ENCODE measurements around the gene BCL10.

GRCh38 chr1:85223334-85223733 is 53.1 kb downstream of the BCL10 start:
- TF ChIP-seq TAF1 (IDR thresholded peaks at IDR 0.05; ENCODE audit: low read depth, low read length) (no peak), SP2 (IDR thresholded peaks at IDR 0.05; ENCODE audit: low read length) (no peak), POLR2AphosphoS5 (IDR thresholded peaks at IDR 0.05; ENCODE audit: low read depth, low read length) (no peak)

Data from H1 (cell line).